ENCODE data around the gene MTF1.

Gene MTF1

GRCh38 chr1:37792943-37793686 is 66.3 kb downstream of the MTF1 start:
- Histone ChIP-seq H3K27me3 (ENCODE audit: control insufficient read depth in 1 of 2, insufficient read depth in 1 of 2, low read length in 2 of 2) (peaks cover 55 to 59% of the 10 kb centered on the region in 2 experiments), H3K9ac (ENCODE audit: low read length) (no peak overlapping the region), H2AK5ac (ENCODE audit: low read length, severe bottlenecking) (no peak overlapping the region), H3K4me1 (ENCODE audit: control insufficient read depth, insufficient read depth, low read depth, low read length) (peaks cover 22% of the 10 kb centered on the region), H3K79me1 (replicated peaks; ENCODE audit: low read length, poor library complexity, severe bottlenecking) (no peaks in the 10 kb centered on the region), H3K18ac (ENCODE audit: low read depth in 1 of 2, low read length in 2 of 2) (no peak overlapping the region), H3K14ac (ENCODE audit: low read length in 2 of 2) (no peak overlapping the region), H3K36me3 (ENCODE audit: control insufficient read depth in 1 of 2, insufficient read depth in 2 of 2, low read depth in 1 of 2, low read length in 2 of 2) (no peaks in the 10 kb centered on the region), H2BK5ac (ENCODE audit: low read depth, low read length, poor library complexity, severe bottlenecking) (no peak overlapping the region), H2BK15ac (ENCODE audit: low read depth, poor library complexity, severe bottlenecking) (no peak overlapping the region), H2BK12ac (ENCODE audit: low read length in 2 of 2) (no peak overlapping the region), H2BK120ac (ENCODE audit: low read depth, low read length) (no peak overlapping the region), H3K27ac (ENCODE audit: low read length, poor library complexity, severe bottlenecking) (no peak overlapping the region), H3K23ac (ENCODE audit: low read length in 2 of 2) (no peak overlapping the region), H3K4me2 (ENCODE audit: low read length, poor library complexity, severe bottlenecking) (no peak overlapping the region), H3K9me3 (ENCODE audit: control insufficient read depth, low read length) (no peaks in the 10 kb centered on the region), H4K91ac (ENCODE audit: low read length) (no peak overlapping the region), H3K4ac (ENCODE audit: low read depth in 1 of 2, low read length in 2 of 2) (no peak overlapping the region), H3K4me3 (ENCODE audit: insufficient read depth in 1 of 2, low read depth in 1 of 2, low read length in 2 of 2) (no peak overlapping the region), H4K8ac (ENCODE audit: low read length) (no peak overlapping the region), H2AFZ (ENCODE audit: low read depth, low read length) (no peak overlapping the region)
- DNase-seq = no peak
- 39% methylated on average over 33 of the region's 36 CpGs for WGBS

DNA sequence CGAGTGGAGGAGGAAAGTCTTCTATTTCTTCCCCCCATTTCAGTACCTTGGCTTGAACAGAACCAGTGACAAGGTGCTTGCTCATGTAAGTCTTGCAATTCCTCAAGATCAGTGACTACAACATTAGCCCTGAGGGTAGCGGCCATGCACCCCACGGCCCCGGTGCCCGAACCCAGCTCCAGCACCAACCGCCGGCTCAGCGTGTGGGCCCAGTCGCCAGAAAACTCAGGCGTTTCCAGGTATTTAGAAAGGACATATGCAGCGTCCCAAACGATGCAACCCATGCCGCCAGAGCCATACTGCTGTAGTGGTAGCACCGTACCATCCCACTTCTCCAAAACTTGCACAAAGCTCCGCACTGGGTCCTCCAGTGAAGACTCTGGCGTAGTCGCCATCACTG is 76.9 kb downstream of the MTF1 start:
- no peak overlapping the region for H2BK120ac ChIP-seq (ENCODE audit: low read depth, low read length)
- H2AFZ ChIP-seq (ENCODE audit: low read depth, low read length) = no peak overlapping the region
- H3K27me3 ChIP-seq (ENCODE audit: control insufficient read depth in 1 of 2, insufficient read depth in 1 of 2, low read length in 2 of 2) = peaks cover 11 to 32% of the 10 kb centered on the region in 2 experiments
- H3K4ac ChIP-seq (ENCODE audit: low read depth in 1 of 2, low read length in 2 of 2) = no peak overlapping the region
- H2AK5ac ChIP-seq (ENCODE audit: low read length, severe bottlenecking) = no peak overlapping the region
- H3K36me3 ChIP-seq (ENCODE audit: control insufficient read depth in 1 of 2, insufficient read depth in 2 of 2, low read depth in 1 of 2, low read length in 2 of 2) = no peaks in the 10 kb centered on the region
- no peak overlapping the region for H2BK5ac ChIP-seq (ENCODE audit: low read depth, low read length, poor library complexity, severe bottlenecking)
- no peak overlapping the region for H3K27ac ChIP-seq (ENCODE audit: low read length, poor library complexity, severe bottlenecking)
- no peaks in the 10 kb centered on the region for H3K79me1 ChIP-seq (replicated peaks; ENCODE audit: low read length, poor library complexity, severe bottlenecking)
- no peak overlapping the region for H4K8ac ChIP-seq (ENCODE audit: low read length)
- no peaks in the 10 kb centered on the region for H3K9me3 ChIP-seq (ENCODE audit: control insufficient read depth, low read length)
- H3K14ac ChIP-seq (ENCODE audit: low read length in 2 of 2) = no peak overlapping the region
- no peaks in the 10 kb centered on the region for H3K4me1 ChIP-seq (ENCODE audit: control insufficient read depth, insufficient read depth, low read depth, low read length)
- H2BK15ac ChIP-seq (ENCODE audit: low read depth, poor library complexity, severe bottlenecking) = no peak overlapping the region
- H3K4me2 ChIP-seq (ENCODE audit: low read length, poor library complexity, severe bottlenecking) = no peak overlapping the region
- H3K23ac ChIP-seq (ENCODE audit: low read length in 2 of 2) = no peak overlapping the region
- H3K18ac ChIP-seq (ENCODE audit: low read depth in 1 of 2, low read length in 2 of 2) = no peak overlapping the region
- no peak overlapping the region for H2BK12ac ChIP-seq (ENCODE audit: low read length in 2 of 2)
- no peak overlapping the region for H3K9ac ChIP-seq (ENCODE audit: low read length)
- DNase-seq = no peak
- no peak overlapping the region for H3K4me3 ChIP-seq (ENCODE audit: insufficient read depth in 1 of 2, low read depth in 1 of 2, low read length in 2 of 2)
- WGBS = 77% methylated on average over 14 of the region's 17 CpGs
- H4K91ac ChIP-seq (ENCODE audit: low read length) = no peak overlapping the region

- Histone ChIP-seq H3K4me1 (ENCODE audit: control insufficient read depth, insufficient read depth, low read depth, low read length) (no peaks in the 10 kb centered on the region), H3K9me3 (ENCODE audit: control insufficient read depth, low read length) (peaks cover 7% of the 10 kb centered on the region), H4K8ac (ENCODE audit: low read length) (no peak overlapping the region), H3K36me3 (ENCODE audit: control insufficient read depth in 1 of 2, insufficient read depth in 2 of 2, low read depth in 1 of 2, low read length in 2 of 2) (no peaks in the 10 kb centered on the region), H3K79me1 (replicated peaks; ENCODE audit: low read length, poor library complexity, severe bottlenecking) (no peaks in the 10 kb centered on the region), H2AFZ (ENCODE audit: low read depth, low read length) (no peak overlapping the region), H3K27me3 (ENCODE audit: control insufficient read depth in 1 of 2, insufficient read depth in 1 of 2, low read length in 2 of 2) (peaks cover 6 to 29% of the 10 kb centered on the region in 2 experiments), H2BK15ac (ENCODE audit: low read depth, poor library complexity, severe bottlenecking) (no peak overlapping the region), H2AK5ac (ENCODE audit: low read length, severe bottlenecking) (no peak overlapping the region), H3K27ac (ENCODE audit: low read length, poor library complexity, severe bottlenecking) (no peak overlapping the region), H2BK120ac (ENCODE audit: low read depth, low read length) (no peak overlapping the region), H4K91ac (ENCODE audit: low read length) (no peak overlapping the region), H3K4ac (ENCODE audit: low read depth in 1 of 2, low read length in 2 of 2) (no peak overlapping the region), H3K9ac (ENCODE audit: low read length) (no peak overlapping the region), H2BK12ac (ENCODE audit: low read length in 2 of 2) (no peak overlapping the region), H3K18ac (ENCODE audit: low read depth in 1 of 2, low read length in 2 of 2) (no peak overlapping the region), H2BK5ac (ENCODE audit: low read depth, low read length, poor library complexity, severe bottlenecking) (no peak overlapping the region), H3K4me3 (ENCODE audit: insufficient read depth in 1 of 2, low read depth in 1 of 2, low read length in 2 of 2) (no peak overlapping the region), H3K14ac (ENCODE audit: low read length in 2 of 2) (no peak overlapping the region), H3K23ac (ENCODE audit: low read length in 2 of 2) (no peak overlapping the region), H3K4me2 (ENCODE audit: low read length, poor library complexity, severe bottlenecking) (no peak overlapping the region)
- DNase-seq = no peak
- WGBS = 85% methylated on average over 3 of the region's 3 CpGs
Observed at GRCh38 chr1:37778654-37779053, 80.7 kb downstream of the MTF1 start.

GRCh38 chr1:37776946-37777516 is 82.4 kb downstream of the MTF1 start:
- Histone ChIP-seq H3K14ac (ENCODE audit: low read length in 2 of 2) (no peak overlapping the region), H2BK120ac (ENCODE audit: low read depth, low read length) (no peak overlapping the region), H3K9ac (ENCODE audit: low read length) (no peak overlapping the region), H3K27me3 (ENCODE audit: control insufficient read depth in 1 of 2, insufficient read depth in 1 of 2, low read length in 2 of 2) (peaks cover 6 to 29% of the 10 kb centered on the region in 2 experiments), H2BK5ac (ENCODE audit: low read depth, low read length, poor library complexity, severe bottlenecking) (no peak overlapping the region), H3K23ac (ENCODE audit: low read length in 2 of 2) (no peak overlapping the region), H3K4me2 (ENCODE audit: low read length, poor library complexity, severe bottlenecking) (no peak overlapping the region), H4K91ac (ENCODE audit: low read length) (no peak overlapping the region), H3K79me1 (replicated peaks; ENCODE audit: low read length, poor library complexity, severe bottlenecking) (no peaks in the 10 kb centered on the region), H3K4me1 (ENCODE audit: control insufficient read depth, insufficient read depth, low read depth, low read length) (no peaks in the 10 kb centered on the region), H3K18ac (ENCODE audit: low read depth in 1 of 2, low read length in 2 of 2) (no peak overlapping the region), H4K8ac (ENCODE audit: low read length) (no peak overlapping the region), H2AFZ (ENCODE audit: low read depth, low read length) (no peak overlapping the region), H3K4ac (ENCODE audit: low read depth in 1 of 2, low read length in 2 of 2) (no peak overlapping the region), H2BK12ac (ENCODE audit: low read length in 2 of 2) (no peak overlapping the region), H3K9me3 (ENCODE audit: control insufficient read depth, low read length) (peaks cover 10% of the 10 kb centered on the region), H2BK15ac (ENCODE audit: low read depth, poor library complexity, severe bottlenecking) (no peak overlapping the region), H3K4me3 (ENCODE audit: insufficient read depth in 1 of 2, low read depth in 1 of 2, low read length in 2 of 2) (no peak overlapping the region), H3K27ac (ENCODE audit: low read length, poor library complexity, severe bottlenecking) (no peak overlapping the region), H2AK5ac (ENCODE audit: low read length, severe bottlenecking) (no peak overlapping the region), H3K36me3 (ENCODE audit: control insufficient read depth in 1 of 2, insufficient read depth in 2 of 2, low read depth in 1 of 2, low read length in 2 of 2) (no peaks in the 10 kb centered on the region)
- DNase-seq = no peak
- 79% methylated on average over 4 of the region's 4 CpGs for WGBS
